GM19023 (cell line): ENCODE measurements around the gene SH3D19.
"Not testable (repeated sequence)": the region's sequence is repeated elsewhere in the genome, so short reads cannot be mapped to it uniquely, and the experiment has no call there.

Experiments
- ATAC-seq: cut with Tn5 transposase; IDR thresholded peaks from one replicate; pipeline ENCODE4 v1.9.1; 2021; ENCODE audit warnings: mild to moderate bottlenecking, moderate library complexity; ENCODE audit not compliant: unreplicated experiment

SH3D19 gene

GRCh38 chr4:151284534-151285245 is 40.7 kb downstream of the SH3D19 start:
- ATAC-seq: no peak

- peak; percentile 55 for ATAC-seq
Observed at GRCh38 chr4:151276787-151277562, 48.4 kb downstream of the SH3D19 start, which contains the start of gene PRSS48. Gene PRSS48, plus strand, starts transcription at chr4:151277161. Its CDS starts 12 bp downstream, at chr4:151277173.

- not testable (repeated sequence) for ATAC-seq
Observed at GRCh38 chr4:151268905-151269304, 56.5 kb downstream of the SH3D19 start.

- no peak for ATAC-seq
Observed at GRCh38 chr4:151267822-151268535, 57.4 kb downstream of the SH3D19 start.

GRCh38 chr4:151267104-151267503 is 58.3 kb downstream of the SH3D19 start:
- ATAC-seq: no peak

- no peak for ATAC-seq
Observed at GRCh38 chr4:151266497-151266896, 58.9 kb downstream of the SH3D19 start.

- ATAC-seq: no peak
Observed at GRCh38 chr4:151263455-151263854, 62.0 kb downstream of the SH3D19 start.

- ATAC-seq: no peak
Observed at GRCh38 chr4:151260526-151260925, 64.9 kb downstream of the SH3D19 start.

GRCh38 chr4:151259752-151260151 is 65.7 kb downstream of the SH3D19 start:
- no peak for ATAC-seq

GRCh38 chr4:151257704-151258103 is 67.7 kb downstream of the SH3D19 start:
- ATAC-seq: no peak

- ATAC-seq: no peak
Observed at GRCh38 chr4:151256134-151256533, 69.3 kb downstream of the SH3D19 start.

GRCh38 chr4:151255680-151256079 is 69.7 kb downstream of the SH3D19 start:
- ATAC-seq: not testable (repeated sequence)

GRCh38 chr4:151255226-151255625 is 70.2 kb downstream of the SH3D19 start:
- ATAC-seq: not testable (repeated sequence)

- ATAC-seq: no peak
Observed at GRCh38 chr4:151251603-151252304, 73.7 kb downstream of the SH3D19 start.

GRCh38 chr4:151250706-151251105 is 74.7 kb downstream of the SH3D19 start:
- ATAC-seq: no peak

GRCh38 chr4:151248519-151248918 is 76.9 kb downstream of the SH3D19 start:
- no peak for ATAC-seq

GRCh38 chr4:151247395-151247794 is 78.0 kb downstream of the SH3D19 start:
- ATAC-seq: no peak

GRCh38 chr4:151246742-151247141 is 78.7 kb downstream of the SH3D19 start:
- no peak for ATAC-seq

GRCh38 chr4:151242305-151242704 is 83.1 kb downstream of the SH3D19 start:
- no peak for ATAC-seq

GRCh38 chr4:151239608-151240007 is 85.8 kb downstream of the SH3D19 start:
- no peak for ATAC-seq

- no peak for ATAC-seq
Observed at GRCh38 chr4:151238477-151238876, 86.9 kb downstream of the SH3D19 start.
